GM12891 (cell line): ENCODE results near the gene DRC3.

Source experiments
- POLR2A ChIP-seq: IDR thresholded peaks from 2 replicates; pipeline ENCODE4 v1.6.1; 2011; ENCODE audit warnings: low read depth, low read length, control low read depth
- POLR2AphosphoS5 ChIP-seq: IDR thresholded peaks from 2 replicates; pipeline ENCODE4 v1.6.1; 2011; ENCODE audit warnings: low read depth, low read length, control low read depth
- POU2F2 ChIP-seq: IDR thresholded peaks from 2 replicates; pipeline ENCODE4 v1.6.1; 2011; ENCODE audit warnings: low read depth, mild to moderate bottlenecking, control low read depth, low read length, moderate library complexity
- SPI1 ChIP-seq: IDR thresholded peaks from 2 replicates; pipeline ENCODE4 v1.6.1; 2011; ENCODE audit warnings: low read depth, low read length, control low read depth

GRCh38 chr17:18025945-18026776, 53.5 kb downstream of the DRC3 start:
- TF ChIP-seq POLR2A: no peak
- TF ChIP-seq SPI1: no peak
- TF ChIP-seq POU2F2: no peak
- no peak for TF ChIP-seq POLR2AphosphoS5
